ENCODE measurements around the gene ALAD.
A peak's percentile ranks its signal among the peaks of the same experiment; 100 is the strongest.

Gene ALAD

GRCh38 chr9:113372059-113372458 is 29.0 kb downstream of the ALAD start:
- no peaks in the 10 kb centered on the region for H3K36me3 ChIP-seq (ENCODE audit: control insufficient read depth, insufficient read depth, low read length)
- H3K9me3 ChIP-seq (ENCODE audit: control insufficient read depth, low read length) = no peaks in the 10 kb centered on the region
- peak overlapping the region; percentile 30 for H3K4me2 ChIP-seq (ENCODE audit: low read length)
- H2AFZ ChIP-seq = no peak overlapping the region
- H3K4me1 ChIP-seq = peaks cover 33% of the 10 kb centered on the region
- TF ChIP-seq, protein P1, sequence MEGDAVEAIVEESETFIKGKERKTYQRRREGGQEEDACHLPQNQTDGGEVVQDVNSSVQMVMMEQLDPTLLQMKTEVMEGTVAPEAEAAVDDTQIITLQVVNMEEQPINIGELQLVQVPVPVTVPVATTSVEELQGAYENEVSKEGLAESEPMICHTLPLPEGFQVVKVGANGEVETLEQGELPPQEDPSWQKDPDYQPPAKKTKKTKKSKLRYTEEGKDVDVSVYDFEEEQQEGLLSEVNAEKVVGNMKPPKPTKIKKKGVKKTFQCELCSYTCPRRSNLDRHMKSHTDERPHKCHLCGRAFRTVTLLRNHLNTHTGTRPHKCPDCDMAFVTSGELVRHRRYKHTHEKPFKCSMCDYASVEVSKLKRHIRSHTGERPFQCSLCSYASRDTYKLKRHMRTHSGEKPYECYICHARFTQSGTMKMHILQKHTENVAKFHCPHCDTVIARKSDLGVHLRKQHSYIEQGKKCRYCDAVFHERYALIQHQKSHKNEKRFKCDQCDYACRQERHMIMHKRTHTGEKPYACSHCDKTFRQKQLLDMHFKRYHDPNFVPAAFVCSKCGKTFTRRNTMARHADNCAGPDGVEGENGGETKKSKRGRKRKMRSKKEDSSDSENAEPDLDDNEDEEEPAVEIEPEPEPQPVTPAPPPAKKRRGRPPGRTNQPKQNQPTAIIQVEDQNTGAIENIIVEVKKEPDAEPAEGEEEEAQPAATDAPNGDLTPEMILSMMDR (IDR thresholded peaks at IDR 0.05) = no peak
- H3K9ac ChIP-seq = no peak overlapping the region
- no peak overlapping the region for H3K4me3 ChIP-seq (ENCODE audit: low read depth, low read length)
- no peaks in the 10 kb centered on the region for H3K27me3 ChIP-seq (ENCODE audit: control insufficient read depth, insufficient read depth, low read length)
- no peaks in the 10 kb centered on the region for H3K79me2 ChIP-seq
- peak overlapping the region; percentile 92 for H3K27ac ChIP-seq

DNA sequence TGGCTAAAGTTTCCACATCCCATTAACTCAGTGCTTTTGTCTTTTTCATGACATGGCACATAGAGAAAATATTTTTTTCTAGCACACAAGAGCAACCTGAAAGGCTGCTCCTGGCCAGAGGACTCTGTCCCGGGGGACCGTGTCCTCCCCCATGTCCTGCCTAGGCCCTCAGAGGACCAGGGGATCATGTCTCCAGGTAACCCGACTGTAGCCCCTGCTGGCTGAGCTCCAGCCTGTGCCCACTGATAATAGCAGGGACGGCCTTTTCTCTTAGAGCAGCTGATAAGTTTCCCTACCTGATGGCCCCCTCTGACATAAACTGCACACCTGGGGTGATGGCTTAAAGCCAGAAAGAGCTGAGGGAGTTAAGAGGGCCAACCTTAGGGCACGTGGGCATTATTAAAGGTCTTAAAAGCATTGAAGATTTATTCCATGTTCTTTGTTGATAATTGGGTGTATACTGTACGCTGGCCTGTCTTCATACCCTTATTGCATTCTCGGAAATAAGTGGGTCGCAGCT is 30.2 kb downstream of the ALAD start:
- no peaks in the 10 kb centered on the region for H3K9me3 ChIP-seq (ENCODE audit: control insufficient read depth, low read length)
- no peak overlapping the region for H2AFZ ChIP-seq
- H3K27me3 ChIP-seq (ENCODE audit: control insufficient read depth, insufficient read depth, low read length) = no peaks in the 10 kb centered on the region
- H3K36me3 ChIP-seq (ENCODE audit: control insufficient read depth, insufficient read depth, low read length) = no peaks in the 10 kb centered on the region
- H3K79me2 ChIP-seq = no peaks in the 10 kb centered on the region
- H3K9ac ChIP-seq = no peak overlapping the region
- H3K4me2 ChIP-seq (ENCODE audit: low read length) = no peak overlapping the region
- TF ChIP-seq, protein P1 (IDR thresholded peaks at IDR 0.05) = no peak
- peaks cover 42% of the 10 kb centered on the region for H3K4me1 ChIP-seq
- no peak overlapping the region for H3K4me3 ChIP-seq (ENCODE audit: low read depth, low read length)
- peak overlapping the region; percentile 92 for H3K27ac ChIP-seq

GRCh38 chr9:113369855-113370140 is 31.3 kb downstream of the ALAD start:
- Histone ChIP-seq H3K27ac (peak overlapping the region; percentile 92), H3K4me2 (ENCODE audit: low read length) (peak overlapping the region; percentile 25), H3K79me2 (no peaks in the 10 kb centered on the region), H3K9me3 (ENCODE audit: control insufficient read depth, low read length) (no peaks in the 10 kb centered on the region), H2AFZ (no peak overlapping the region), H3K27me3 (ENCODE audit: control insufficient read depth, insufficient read depth, low read length) (no peaks in the 10 kb centered on the region), H3K4me3 (ENCODE audit: low read depth, low read length) (no peak overlapping the region), H3K36me3 (ENCODE audit: control insufficient read depth, insufficient read depth, low read length) (no peaks in the 10 kb centered on the region), H3K4me1 (peaks cover 47% of the 10 kb centered on the region), H3K9ac (no peak overlapping the region)
- TF ChIP-seq, protein P1 (IDR thresholded peaks at IDR 0.05) = no peak

- H3K4me1 ChIP-seq = peaks cover 47% of the 10 kb centered on the region
- TF ChIP-seq, protein P1 (IDR thresholded peaks at IDR 0.05) = no peak
- H3K4me2 ChIP-seq (ENCODE audit: low read length) = peak overlapping the region; percentile 25
- no peaks in the 10 kb centered on the region for H3K79me2 ChIP-seq
- H3K27ac ChIP-seq = peak overlapping the region; percentile 92
- no peak overlapping the region for H3K9ac ChIP-seq
- H3K27me3 ChIP-seq (ENCODE audit: control insufficient read depth, insufficient read depth, low read length) = no peaks in the 10 kb centered on the region
- H3K9me3 ChIP-seq (ENCODE audit: control insufficient read depth, low read length) = no peaks in the 10 kb centered on the region
- no peak overlapping the region for H3K4me3 ChIP-seq (ENCODE audit: low read depth, low read length)
- no peaks in the 10 kb centered on the region for H3K36me3 ChIP-seq (ENCODE audit: control insufficient read depth, insufficient read depth, low read length)
- H2AFZ ChIP-seq = no peak overlapping the region
Observed at GRCh38 chr9:113368982-113369854, 31.9 kb downstream of the ALAD start.

Measured in parathyroid adenoma (tissue), 2 donors.